PC-9 (cell line): Measurements from ENCODE around the gene GAB2. TPM values are rescaled to one million over a fixed set of nuclear protein-coding genes. Genes with fewer than 3 reads are reported as not detected.

Experiments used
- BruUV-seq: library from RNA; stranded (reverse); fragments of 400-500 nt; replicated peaks from 2 replicates; lab custom pipeline; 2021; lab: Mats Ljungman, UMichigan
- CTCF ChIA-PET: fragments of 300-600 bp; sonication (Branson Sonifier 250); formaldehyde crosslinking; loops from one replicate; lab custom pipeline; 2022; ENCODE audit warnings: antibody characterized with exemption; lab: Charles Lee
- POLR2A ChIA-PET: fragments of 300-600 bp; sonication (Branson Sonifier 250); formaldehyde crosslinking; loops from one replicate; lab custom pipeline; 2022; ENCODE audit warnings: antibody characterized with exemption; ENCODE audit not compliant: unreplicated experiment; lab: Charles Lee
- DNase-seq, 2 experiments: peaks; one replicate each; pipeline versions ENCODE4 v3.0.0 to v3.0.0-alpha.2; 2015 to 2022; ENCODE audit warnings: mixed read lengths in 1 of 2
- H2AFZ ChIP-seq: fragments of 200-600 bp; sonication (generic); 2 replicates; pipeline ENCODE4 v1.8.1; 2017; ENCODE audit warnings: antibody characterized with exemption
- H3F3A ChIP-seq: fragments of 200-600 bp; sonication (generic); 2 replicates; pipeline ENCODE4 v1.8.1; 2017; ENCODE audit warnings: antibody characterized with exemption, mild to moderate bottlenecking, low read depth; ENCODE audit not compliant: insufficient read depth
- H3K27ac ChIP-seq: fragments of 200-600 bp; sonication (generic); 2 replicates; pipeline ENCODE4 v1.6.1; 2016; ENCODE audit warnings: mixed run types
- H3K27me3 ChIP-seq: fragments of 200-600 bp; sonication (generic); 2 replicates; pipeline ENCODE4 v1.6.1; 2016; ENCODE audit warnings: low read depth, mixed run types; ENCODE audit not compliant: insufficient read depth
- H3K36me3 ChIP-seq: fragments of 200-600 bp; sonication (generic); 2 replicates; pipeline ENCODE4 v1.6.1; 2016; ENCODE audit warnings: low read depth, mixed run types
- H3K4me1 ChIP-seq: fragments of 200-600 bp; sonication (generic); replicated peaks from 2 replicates; pipeline ENCODE4 v1.6.1; 2016; ENCODE audit warnings: mixed run types; ENCODE audit not compliant: insufficient read depth
- H3K4me2 ChIP-seq: fragments of 200-600 bp; sonication (generic); 2 replicates; pipeline ENCODE4 v1.6.1; 2017; ENCODE audit warnings: mixed run types
- H3K4me3 ChIP-seq: fragments of 200-600 bp; sonication (generic); 2 replicates; pipeline ENCODE4 v1.6.1; 2016; ENCODE audit warnings: mixed run types
- H3K79me2 ChIP-seq: fragments of 200-600 bp; sonication (generic); 2 replicates; pipeline ENCODE4 v1.6.1; 2017; ENCODE audit warnings: low read depth, mixed run types
- H3K9me2 ChIP-seq: fragments of 200-600 bp; sonication (generic); 2 replicates; pipeline ENCODE4 v1.8.1; 2017; ENCODE audit warnings: mild to moderate bottlenecking; ENCODE audit not compliant: insufficient read depth
- H3K9me3 ChIP-seq: fragments of 200-600 bp; sonication (generic); 2 replicates; pipeline ENCODE4 v1.8.1; 2016; ENCODE audit warnings: low read depth; ENCODE audit not compliant: insufficient read depth
- H4K20me1 ChIP-seq: fragments of 200-600 bp; sonication (generic); 2 replicates; pipeline ENCODE4 v1.8.1; 2017; ENCODE audit not compliant: insufficient read depth
- CTCF ChIP-seq: fragments of 200-600 bp; sonication (generic); conservative IDR thresholded peaks from 2 replicates; pipeline ENCODE4 v1.6.1; 2017; ENCODE audit warnings: mixed run types, antibody characterized with exemption, mild to moderate bottlenecking, moderate library complexity
- EZH2 ChIP-seq: fragments of 200-600 bp; sonication (generic); IDR thresholded peaks from 2 replicates; pipeline ENCODE4 v1.8.0; 2017; ENCODE audit warnings: antibody characterized with exemption, low read depth
- intact Hi-C: fragments of 100-400 bp; cut with micrococcal nuclease; formaldehyde crosslinking; loops from one replicate; pipeline ENCODE4 v1.10.0; 2022; ENCODE audit not compliant: unreplicated experiment
- total RNA-seq: library from RNA; stranded (reverse); gene quantifications from 2 replicates; pipeline ENCODE4 v1.2.3, GENCODE V29; 2021

Gene GAB2
- total RNA-seq, 1 experiment from 2014 or later, result 17.5 TPM

GRCh38 chr11:78340530-78340929, 77.1 kb downstream of the GAB2 start:
- POLR2A ChIA-PET, result no interaction called here

GRCh38 chr11:78339945-78340344, 77.7 kb downstream of the GAB2 start:
- no TSS peak for BruUV-seq
- Histone ChIP-seq H3K4me1 (0 out of 2 replicates have a peak, but pooled peaks cover 5% of the 10 kb centered on the region), H3K9me3 (no peaks in the 10 kb centered on the region), H3K27me3 (no peaks in the 10 kb centered on the region), H3F3A (no peaks in the 10 kb centered on the region), H3K4me2 (no peak overlapping the region), H3K9me2 (no peaks in the 10 kb centered on the region; the same call in 1 of the 2 replicates), H3K36me3 (no peaks in the 10 kb centered on the region), H2AFZ (no peak overlapping the region), H3K79me2 (no peaks in the 10 kb centered on the region), H3K4me3 (no peak overlapping the region), H3K27ac (no peak overlapping the region), H4K20me1 (no peaks in the 10 kb centered on the region)
- DNase-seq, result no peak
- ChIA-PET CTCF (no interaction called here), POLR2A (no interaction called here)
- intact Hi-C loops, result no loop called here
- TF ChIP-seq CTCF, result no peak
- no peak for TF ChIP-seq EZH2

More at GRCh38 chr11:78340530-78340929, 77.1 kb downstream of the GAB2 start:
- Histone ChIP-seq H4K20me1 (no peaks in the 10 kb centered on the region), H3K4me2 (no peak overlapping the region), H3K4me3 (no peak overlapping the region), H2AFZ (no peak overlapping the region), H3K9me3 (no peaks in the 10 kb centered on the region), H3K27ac (no peak overlapping the region), H3K4me1 (0 out of 2 replicates have a peak, but pooled peaks cover 5% of the 10 kb centered on the region), H3K9me2 (no peaks in the 10 kb centered on the region; the same call in 1 of the 2 replicates), H3K79me2 (no peaks in the 10 kb centered on the region), H3K36me3 (no peaks in the 10 kb centered on the region), H3K27me3 (no peaks in the 10 kb centered on the region), H3F3A (no peaks in the 10 kb centered on the region)
- DNase-seq, result no peak
- CTCF ChIA-PET, result no interaction called here
- no peak for TF ChIP-seq CTCF
- no peak for TF ChIP-seq EZH2
- no TSS peak for BruUV-seq
- intact Hi-C loops, result no loop called here

GRCh38 chr11:78339483-78339882, 78.1 kb downstream of the GAB2 start:
- Histone ChIP-seq H3K27ac (no peak overlapping the region), H3K4me1 (0 out of 2 replicates have a peak, but pooled peaks cover 1% of the 10 kb centered on the region), H3K4me2 (no peak overlapping the region), H2AFZ (no peak overlapping the region), H3K9me2 (no peaks in the 10 kb centered on the region; the same call in 1 of the 2 replicates), H4K20me1 (no peaks in the 10 kb centered on the region), H3K36me3 (no peaks in the 10 kb centered on the region), H3F3A (no peaks in the 10 kb centered on the region), H3K9me3 (no peaks in the 10 kb centered on the region), H3K4me3 (no peak overlapping the region), H3K79me2 (no peaks in the 10 kb centered on the region), H3K27me3 (no peaks in the 10 kb centered on the region)
- CTCF ChIA-PET, result no interaction called here
- DNase-seq, result no peak
- POLR2A ChIA-PET, result no interaction called here
- no TSS peak for BruUV-seq
- intact Hi-C loops, result no loop called here
- no peak for TF ChIP-seq EZH2
- TF ChIP-seq CTCF, result no peak
